ENCODE data around the gene CD28.
A peak's percentile ranks its signal among the peaks of the same experiment; 100 is the strongest.

CD28 gene

DNA sequence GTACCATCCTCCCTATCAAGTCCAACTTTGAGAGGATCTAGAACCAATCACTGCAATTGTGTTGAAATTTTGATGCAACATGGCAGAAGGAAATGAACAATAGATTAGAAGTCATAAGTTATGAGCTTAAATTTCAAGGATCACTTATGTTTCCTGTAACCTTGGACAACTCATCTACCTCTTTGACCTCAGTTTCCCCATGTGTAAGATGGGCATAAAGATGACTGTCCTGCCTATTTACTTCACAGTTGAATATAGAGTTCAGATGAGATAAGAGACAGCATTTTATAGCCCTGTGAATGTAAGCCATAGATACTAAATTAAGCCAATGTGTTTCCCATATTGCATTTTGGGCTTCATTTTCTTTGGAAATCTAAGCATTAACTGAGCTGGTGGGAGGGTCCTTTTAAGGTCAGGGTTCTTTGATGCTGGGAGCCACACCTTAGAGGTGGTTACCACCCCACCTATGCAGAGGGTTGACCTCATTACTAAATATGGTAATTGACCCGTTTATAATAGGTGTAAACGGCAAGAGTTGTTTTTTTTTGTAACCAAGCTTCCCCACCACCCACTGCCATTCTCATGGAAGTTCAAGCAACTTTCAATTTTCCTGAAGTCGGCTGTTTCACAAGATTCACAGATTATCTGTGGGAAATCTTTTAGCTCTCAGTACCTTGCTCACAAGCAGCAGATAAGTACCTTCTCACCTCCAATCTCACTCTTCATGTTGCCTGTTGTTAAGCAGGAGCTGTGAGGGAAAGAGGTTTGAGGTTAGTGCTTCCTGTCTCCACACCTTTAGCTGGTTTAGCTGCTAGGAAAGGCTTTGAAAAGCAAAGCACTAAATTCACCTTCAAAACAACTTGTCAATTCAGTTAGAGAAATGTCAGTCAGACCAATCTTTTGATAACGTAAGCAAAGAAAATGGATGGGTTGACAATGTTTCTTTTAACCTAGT lies 13.3 kb downstream of the CD28 start:
- no peak for DNase-seq

DNA sequence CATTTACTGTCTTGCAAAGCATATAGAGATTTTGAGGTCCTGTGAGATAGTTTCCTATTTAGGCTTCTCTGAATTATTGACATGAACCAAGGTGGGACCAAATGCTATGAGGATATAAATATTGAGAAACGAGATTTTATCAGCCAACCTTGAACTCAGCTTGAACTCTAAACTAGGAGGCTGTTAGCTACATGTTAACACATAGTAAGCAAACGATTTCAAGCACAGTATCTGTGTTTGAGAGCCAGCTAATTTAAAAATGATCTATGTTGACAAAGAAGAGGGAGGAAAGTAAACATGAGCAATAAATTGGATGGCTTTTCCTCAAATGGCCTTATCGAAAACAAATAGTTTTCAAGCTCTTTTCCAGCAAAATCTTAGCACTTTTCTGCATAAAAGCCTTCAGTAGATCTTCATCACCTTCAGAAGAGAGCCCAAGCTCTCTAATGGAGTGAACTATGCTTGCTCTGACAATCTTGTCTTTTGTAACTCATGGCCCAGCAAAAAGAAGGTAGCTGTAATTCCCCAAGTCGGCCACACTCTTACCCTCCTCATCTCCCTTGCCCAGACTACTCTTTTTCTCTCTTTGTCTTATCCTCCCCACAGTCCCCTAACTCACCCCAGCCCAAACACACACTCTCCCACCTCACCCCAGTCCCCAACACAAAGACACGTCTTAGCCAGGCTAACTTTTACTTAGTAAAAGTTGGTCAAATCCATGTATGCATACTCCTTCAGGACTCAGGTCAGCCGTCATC lies 14.7 kb downstream of the CD28 start:
- DNase-seq = no peak

DNA sequence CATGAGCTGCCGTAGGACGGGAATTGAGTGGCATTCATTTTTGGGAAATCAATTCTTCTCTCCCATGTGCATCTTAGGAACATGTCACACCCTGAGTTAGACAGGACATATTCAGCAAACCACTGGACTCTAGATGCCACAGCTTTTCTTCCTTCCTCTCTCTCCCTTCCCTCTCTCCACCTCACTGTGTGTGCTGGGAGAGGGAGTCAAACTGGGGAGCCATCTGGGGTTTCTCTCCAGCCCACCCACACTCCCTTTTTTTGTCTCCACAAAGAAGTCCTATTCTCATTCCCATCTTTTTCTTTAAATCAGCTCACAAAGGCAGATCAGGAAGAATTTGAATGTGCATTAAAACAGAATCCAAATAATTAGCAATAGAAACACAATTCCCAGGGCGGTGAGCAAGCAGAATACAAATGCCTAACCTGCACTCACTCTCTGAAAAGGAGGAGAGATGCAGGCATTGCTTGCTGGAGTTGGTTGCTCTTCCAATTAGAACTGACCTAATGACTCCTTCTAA lies 15.4 kb downstream of the CD28 start:
- DNase-seq = no peak

DNA sequence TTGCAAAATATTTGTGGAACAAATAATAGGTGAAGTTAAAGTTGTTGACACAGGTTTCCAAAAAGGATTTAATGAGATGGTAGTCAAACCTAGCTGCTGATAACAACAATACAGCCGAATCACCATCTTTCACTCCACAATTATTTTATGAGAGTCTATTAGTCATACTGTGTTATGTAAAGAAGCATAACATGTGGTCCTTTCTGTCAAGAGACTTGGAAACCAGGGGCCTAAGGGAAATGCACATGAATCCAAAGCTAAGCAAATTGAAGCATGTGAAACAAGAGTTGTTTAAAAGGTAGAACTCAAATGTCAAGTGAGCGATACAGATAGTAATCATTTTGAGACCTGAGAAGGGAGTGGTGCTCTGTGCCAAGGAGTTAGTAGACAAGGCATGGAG lies 16.0 kb downstream of the CD28 start:
- peak; percentile 8 for DNase-seq

DNA sequence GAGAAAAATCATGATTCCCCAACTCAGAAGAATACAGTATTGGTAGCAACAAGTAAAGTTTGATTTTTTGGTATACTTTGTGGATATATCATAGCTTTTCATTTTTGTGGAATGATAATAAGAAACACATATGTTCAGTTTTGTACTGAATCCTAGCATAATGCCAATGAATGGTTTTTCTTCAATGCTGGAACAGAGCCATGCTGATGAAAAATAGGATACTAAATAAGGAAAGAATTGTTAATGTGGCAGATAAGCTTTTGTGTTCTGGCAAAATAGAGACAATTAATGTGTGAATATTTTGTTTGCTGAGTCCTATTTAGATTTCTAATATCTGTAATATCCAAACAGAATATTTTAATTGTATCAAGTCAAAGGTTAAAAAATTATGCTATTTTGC lies 21.9 kb downstream of the CD28 start:
- DNase-seq = no peak

DNA sequence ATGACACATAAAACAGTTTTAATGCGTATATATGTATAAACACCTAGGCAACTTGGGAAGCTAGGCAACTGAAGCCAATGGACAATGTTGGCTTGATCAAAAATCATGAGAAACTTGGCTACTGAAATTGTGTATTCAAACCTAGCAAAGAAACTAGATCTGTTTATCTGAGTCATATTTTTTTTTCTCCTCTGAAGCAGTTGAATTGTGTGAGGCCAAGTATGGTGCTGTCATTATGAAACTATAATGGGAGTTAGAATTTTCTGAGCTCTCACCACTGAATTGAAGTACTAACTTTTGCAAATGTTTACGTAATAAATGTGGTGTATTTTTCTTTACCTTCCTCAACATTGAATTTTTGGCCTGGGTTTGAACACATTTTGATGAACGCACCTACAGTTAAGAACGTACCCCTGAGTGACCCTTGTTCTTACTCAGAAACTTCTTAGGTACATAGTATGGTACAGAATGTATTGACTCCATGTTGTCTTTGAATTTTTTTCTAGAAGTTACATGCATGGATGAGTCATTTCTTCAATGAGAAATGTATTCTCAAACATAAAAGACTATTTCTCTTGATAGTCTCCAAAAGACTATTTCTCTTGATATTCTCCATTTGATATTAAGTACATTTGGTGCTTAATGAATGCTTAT lies 23.8 kb downstream of the CD28 start:
- DNase-seq = no peak

DNA sequence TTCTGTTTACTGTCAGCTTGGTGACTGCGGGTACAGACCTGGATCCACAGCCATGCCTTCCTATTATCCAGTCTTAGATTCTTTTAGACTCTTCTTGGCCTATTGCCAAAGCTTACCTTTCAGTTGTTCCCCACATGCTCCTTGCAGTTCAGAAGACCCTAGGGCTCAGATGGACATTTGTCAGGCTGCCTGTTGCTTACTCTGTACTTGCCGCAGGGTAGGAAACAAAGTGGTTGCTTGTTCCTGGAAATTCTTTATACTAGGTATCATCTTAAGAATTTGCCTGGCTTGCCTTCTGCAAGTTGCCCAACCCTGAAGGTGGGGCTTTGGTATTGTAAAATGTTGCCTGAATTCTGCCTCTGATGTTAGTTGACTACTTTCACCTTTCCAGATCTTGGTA lies 24.4 kb downstream of the CD28 start:
- DNase-seq = peak; percentile 5

DNA sequence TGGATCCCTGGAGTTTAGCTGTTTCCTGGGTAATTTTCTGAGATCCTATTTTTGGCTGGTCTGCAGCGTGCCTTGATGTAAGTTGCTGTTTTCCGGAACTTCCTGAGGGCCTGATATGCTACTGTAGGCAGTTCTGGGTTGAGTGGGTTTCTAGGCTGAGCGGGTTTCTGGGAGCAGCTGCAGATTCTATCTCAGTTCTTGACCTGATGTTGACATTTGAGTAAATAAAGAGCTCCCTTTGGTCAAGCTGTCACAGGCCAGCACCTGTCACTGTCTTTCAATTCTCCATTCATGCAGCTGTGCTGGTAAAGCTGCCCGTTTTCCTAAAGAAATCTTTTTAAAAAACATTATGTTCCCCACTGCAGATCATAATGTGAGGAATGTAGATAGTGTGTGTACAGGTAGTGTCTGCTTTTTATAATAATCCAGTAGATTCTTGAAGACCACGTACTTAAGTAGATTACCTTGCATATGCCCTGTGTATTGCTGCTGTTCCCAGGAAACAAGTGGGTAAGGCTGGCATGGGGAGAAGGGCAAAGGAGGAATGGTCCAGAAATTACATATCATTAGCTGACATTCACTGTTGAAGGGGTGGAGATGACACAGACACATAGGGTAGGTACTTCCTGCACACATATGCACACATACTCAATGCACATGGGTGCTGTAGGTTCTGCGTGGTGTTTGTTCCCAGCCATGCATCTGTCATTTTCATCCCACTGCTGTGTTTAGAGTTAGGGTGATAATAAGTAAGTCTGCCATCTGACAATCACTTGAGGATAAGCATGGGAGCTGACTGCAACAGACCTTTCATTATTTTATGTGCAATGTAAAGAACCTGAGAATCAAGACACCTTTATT lies 25.9 kb downstream of the CD28 start:
- no peak for DNase-seq

DNA sequence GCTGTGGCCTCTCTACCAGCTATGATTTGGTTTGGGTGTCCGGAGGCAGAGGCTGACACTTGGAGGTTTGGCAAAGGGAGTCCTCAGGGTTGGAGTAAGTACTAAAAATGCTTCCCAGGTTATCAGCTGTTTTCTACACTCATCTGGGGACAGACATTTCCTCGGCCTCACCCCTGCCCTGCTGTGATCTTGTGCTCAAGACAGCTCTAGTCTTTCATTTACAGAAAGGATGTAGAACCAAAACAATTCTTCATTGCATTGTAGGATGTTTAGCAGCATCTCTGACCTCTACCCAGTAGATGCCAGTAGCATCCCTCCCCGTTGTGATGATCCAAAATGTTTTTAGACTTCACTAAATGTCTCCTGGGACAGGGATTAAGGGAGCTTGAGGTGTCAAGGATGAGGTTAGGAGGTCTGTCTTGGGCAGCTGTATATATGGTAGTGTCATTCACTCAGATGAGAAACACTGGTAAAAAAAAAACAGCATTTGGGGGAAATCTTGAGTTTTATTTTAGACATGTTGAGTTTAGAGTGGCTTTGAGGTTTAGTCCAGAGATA lies 26.6 kb downstream of the CD28 start:
- DNase-seq = no peak

DNA sequence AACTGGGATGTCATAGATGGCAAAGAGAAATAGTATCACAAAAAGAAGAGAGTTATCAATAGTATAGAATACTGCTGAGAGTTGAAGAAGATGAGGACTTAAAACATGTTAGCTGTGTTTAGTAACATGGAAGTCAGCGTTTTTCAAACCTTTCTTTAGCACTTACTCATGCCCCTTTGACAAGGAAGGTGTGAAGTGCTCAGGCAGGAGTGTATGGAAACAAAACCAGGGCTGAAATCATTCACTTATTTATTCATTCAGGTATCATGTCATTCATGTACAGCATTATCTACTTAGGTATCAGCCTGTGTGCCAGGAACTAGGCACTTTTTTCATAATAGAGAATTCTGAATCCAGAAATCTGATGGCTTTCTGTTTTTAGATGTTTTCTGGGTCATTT lies 27.2 kb downstream of the CD28 start:
- no peak for DNase-seq

DNA sequence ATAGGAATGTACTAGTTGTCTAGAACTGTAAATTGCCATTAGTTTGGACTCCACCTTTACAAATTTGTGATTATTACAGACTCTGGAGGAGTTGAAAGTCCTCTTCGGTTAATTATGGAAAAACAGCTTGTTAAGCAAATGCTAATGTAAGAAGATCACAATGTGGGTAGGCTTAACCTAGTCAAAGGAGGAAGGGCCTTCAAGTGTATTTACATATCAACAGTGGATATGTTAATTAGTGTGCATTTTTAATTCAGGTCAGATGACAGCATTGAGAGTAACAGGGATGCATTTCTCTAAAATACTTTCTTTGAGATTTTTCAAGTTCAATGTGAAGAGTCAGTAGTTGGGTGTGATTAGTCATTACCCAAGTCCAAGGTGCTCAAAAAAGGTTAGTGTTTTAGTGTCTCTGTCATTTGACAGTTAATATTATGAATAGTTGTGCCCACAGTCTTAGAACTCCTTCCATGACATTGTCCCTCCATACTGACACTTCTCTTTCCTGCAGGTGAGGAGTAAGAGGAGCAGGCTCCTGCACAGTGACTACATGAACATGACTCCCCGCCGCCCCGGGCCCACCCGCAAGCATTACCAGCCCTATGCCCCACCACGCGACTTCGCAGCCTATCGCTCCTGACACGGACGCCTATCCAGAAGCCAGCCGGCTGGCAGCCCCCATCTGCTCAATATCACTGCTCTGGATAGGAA lies 28.0 kb downstream of the CD28 start:
- no peak for DNase-seq

DNA sequence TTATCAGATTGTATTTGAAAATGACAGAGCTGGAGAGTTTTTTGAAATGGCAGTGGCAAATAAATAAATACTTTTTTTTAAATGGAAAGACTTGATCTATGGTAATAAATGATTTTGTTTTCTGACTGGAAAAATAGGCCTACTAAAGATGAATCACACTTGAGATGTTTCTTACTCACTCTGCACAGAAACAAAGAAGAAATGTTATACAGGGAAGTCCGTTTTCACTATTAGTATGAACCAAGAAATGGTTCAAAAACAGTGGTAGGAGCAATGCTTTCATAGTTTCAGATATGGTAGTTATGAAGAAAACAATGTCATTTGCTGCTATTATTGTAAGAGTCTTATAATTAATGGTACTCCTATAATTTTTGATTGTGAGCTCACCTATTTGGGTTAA lies 30.9 kb downstream of the CD28 start:
- DNase-seq = no peak

DNA sequence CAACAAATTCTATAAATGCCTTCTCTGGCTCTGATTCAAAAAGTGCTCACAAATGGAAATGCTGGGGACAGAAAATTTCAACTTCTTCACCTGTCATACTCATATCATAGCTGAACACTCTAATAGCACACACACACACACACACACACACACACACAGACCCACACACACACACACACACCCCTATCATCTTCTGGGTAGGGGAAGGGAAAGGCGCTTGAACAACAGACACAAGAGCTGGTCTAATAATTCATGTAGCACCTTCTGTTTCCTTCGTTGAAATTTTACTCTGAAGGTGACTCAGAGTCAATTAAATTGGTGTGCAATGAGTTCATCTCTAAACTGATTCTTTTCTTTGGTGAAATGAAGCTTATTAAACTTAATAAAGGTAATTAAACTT lies 32.9 kb downstream of the CD28 start:
- no peak for DNase-seq

DNA sequence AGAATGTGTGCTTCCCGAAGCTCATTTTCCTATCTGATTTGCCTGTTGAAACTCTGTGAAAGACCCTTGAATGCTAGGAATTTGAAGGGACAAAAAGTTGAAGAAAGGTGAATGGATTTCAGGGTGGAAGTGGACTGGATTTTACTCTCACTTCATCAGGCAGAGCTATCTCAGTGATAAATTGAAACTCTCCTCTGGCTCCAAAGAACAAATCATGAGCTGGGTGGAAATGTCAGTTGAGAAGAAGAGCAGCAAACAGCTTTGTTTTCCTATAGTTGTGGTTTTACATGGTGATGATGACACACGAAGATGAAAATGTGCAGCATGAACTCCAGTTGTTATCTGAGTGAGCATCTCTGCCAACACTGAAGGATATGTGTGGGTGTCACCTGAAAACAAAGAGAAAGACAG lies 34.4 kb downstream of the CD28 start:
- no peak for DNase-seq

DNA sequence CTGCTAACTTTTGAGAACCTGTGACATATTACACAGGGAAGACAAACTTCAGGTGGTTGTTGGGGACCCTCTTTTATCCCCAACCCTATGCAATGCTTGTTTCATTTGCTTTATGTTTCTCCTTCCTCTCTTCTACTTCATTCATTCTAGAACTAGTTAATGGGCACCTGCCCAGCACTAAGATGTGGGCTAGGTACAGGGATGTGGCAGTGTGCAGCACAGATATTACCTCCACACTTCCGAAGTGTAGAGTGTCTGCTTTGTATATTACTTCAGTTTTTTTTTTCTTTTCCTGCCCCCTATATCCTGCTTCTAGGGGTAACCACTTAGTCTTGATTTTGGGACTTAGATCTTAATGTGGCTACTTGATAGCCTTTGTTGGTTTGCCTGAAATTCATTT lies 35.1 kb downstream of the CD28 start:
- DNase-seq = no peak

DNA sequence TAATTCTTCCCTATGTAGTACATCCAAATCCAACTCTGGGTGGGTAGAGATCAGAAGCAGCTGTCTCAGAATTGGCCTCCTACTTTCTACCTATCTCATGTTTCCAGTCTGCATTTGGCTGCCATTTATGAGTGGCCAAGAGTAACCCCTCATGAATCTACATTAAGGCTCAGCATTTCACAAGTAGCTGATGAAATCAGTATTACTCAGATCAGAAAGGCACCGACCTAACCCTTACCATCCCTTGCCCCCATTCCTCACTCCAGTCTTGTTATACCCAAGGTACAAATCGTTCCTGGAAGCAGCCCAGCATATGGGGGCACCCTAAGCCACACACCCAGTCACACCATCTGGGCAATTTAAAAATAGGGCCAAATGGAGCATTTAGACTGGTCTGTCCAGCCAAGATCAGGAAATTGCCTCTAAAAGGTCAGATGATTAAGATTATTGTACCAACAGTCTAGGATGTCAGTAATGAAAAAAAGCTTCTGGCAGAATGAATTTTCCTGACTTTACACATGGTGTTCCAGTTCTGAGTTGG lies 37.1 kb downstream of the CD28 start:
- DNase-seq = no peak

DNA sequence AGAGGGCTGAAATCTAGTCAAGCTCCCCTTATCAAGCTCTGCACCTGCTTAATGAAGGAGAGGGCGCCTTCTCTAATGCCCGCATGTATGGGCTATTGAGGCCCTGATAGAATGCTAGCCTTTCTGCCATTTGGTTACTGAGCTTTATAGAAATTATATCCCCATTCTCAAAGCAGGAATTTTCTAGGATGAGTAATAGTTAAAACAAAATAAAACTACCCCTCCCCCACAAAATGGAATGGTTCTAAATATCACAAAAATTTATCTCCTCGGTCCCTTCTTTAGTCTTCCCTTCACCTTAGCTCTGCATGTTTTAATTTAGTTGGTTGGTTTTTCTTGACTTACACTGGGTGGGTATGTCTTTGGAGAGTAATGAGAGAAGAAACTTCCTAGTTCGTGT lies 37.7 kb downstream of the CD28 start:
- DNase-seq = no peak

DNA sequence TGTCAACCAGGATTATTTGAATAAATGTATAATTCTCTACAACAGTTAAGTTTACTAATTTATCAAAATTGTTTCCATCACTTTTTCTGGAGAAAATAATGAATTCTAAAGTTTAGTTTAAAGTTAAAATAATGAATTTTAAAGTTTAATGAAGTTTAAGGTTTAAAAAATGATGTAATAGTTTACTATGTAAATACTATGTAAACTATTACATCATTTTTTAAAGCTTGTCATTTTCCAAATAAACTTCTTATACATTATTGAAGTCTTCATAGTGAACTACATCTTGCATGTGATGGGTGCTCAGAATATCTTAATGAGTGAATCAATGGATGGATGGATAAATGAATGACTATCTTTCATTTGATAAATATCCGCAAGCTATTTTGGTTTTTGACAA lies 38.8 kb downstream of the CD28 start:
- no peak for DNase-seq

DNA sequence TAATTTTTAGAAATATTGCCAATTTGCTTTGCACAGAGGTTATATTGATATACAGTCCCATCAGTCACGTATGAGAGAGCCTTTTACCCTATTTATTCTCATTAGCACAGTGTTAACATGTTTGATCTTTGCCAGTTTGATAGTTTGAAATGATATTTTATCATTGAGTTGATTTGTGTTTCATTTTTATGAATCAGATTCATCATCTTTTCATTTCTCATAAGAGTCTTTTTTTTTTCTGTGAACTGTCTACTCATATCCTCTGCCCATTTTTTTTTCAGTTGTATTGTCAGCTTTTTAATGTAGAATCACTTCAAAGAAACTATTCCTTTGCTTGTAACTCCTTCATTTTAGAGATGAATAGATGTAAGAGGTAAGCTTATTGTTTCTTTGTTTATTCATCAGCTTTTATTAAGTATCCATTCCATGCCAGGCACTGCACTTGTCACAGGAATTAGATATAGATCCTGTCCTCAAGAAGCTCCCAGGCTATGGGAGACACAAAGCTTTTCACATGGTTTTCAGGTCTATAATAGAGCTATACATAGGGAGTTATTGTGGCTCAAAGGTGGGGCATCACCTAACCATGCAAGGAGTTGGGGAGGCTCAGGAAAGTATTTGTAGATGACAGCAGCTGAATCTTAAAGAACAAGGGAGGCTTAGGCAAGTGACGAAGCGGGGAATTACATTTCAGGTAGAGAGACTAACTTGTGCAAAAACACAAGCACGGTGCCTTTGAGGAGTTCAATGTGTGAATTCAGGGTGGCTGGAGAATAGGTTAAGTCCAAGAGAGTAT lies 42.1 kb downstream of the CD28 start:
- no peak for DNase-seq

DNA sequence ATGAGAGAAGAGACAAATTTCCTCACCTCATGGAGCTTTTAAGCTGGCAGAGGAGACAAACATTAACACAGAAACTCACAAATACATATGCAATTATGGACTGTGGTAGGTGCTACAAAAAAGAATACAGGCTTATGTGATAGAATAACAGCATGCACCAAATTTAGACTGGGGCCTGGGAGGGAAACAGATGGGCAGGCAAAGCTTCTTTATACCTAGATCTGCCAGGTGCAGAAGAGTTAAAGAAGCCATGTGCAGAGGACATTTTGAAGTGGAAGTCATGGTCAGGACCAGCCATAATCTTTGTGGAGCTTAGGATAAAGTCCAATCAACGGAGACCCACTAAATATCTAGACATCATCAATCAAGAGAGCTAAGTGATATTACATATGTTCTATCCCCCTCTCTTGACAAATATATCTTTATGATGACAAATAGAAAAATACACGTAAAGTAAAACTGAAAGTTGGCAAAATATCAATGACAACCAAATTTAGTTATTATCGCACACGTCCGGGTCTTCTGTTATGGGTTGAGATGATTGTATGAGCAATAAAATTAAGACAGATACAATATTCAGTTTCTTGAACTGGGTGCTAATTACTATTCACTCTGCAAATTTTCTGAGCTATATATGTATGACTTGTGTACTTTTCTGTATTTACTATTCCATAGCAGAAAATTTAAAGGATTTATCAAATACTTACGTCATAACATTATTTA lies 44.1 kb downstream of the CD28 start:
- no peak for DNase-seq
